GM19468 (cell line): ENCODE results near the gene CTU2.
"Not testable (repeated sequence)": the region's sequence is repeated elsewhere in the genome, so short reads cannot be mapped to it uniquely, and the experiment has no call there.

ENCODE experiments used
- ATAC-seq: cut with Tn5 transposase; IDR thresholded peaks from one replicate; pipeline ENCODE4 v1.9.1; 2021; ENCODE audit warnings: mild to moderate bottlenecking, moderate library complexity, moderate number of reproducible peaks; ENCODE audit not compliant: unreplicated experiment; ENCODE audit errors: extremely low read depth

The CTU2 gene

DNA sequence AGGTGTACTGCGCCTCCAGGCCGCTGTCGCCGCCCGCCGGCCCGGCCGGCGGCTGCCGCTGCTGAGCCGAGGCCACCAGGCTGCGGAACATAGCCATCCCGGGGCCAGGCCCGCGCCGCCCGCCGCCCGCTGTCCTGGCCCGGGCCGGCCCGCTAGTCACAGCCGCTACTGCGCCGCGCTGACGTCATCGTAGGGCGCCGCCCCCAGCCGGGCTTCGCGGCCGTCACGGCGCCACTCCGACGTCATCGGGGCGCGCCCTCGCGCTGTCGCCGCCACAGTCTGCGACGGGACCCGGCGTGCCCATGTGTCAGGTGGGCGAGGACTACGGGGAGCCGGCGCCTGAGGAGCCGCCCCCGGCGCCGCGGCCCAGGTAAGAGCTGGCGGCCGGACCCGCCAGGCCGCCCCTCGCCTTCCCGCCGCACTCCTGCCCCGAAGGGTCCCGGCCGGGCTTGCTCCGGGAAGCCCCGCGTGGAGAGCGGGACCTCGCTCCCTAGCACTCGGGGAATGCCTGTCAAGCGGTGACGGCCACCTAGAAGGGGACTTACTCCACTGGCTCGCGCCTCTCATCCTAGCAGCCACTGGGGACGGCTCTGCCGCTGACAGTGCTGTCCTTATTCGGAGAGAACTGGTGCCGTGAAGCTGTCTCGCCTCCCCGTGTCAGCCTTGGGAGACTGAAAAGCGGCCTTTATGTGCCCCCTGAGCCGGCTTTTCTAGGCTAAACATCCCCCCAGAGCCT, at the start of gene CTU2, which contains the start of gene RNF166:
Gene CTU2, plus strand, starts transcription at position 275 of the 736 bp plus-strand sequence. Its CDS starts 28 bp downstream, at position 303.
Gene RNF166, minus strand, starts transcription at position 180 of the 736 bp plus-strand sequence. Its CDS starts 83 bp downstream, at position 97.
- peak; percentile 53 for ATAC-seq

DNA sequence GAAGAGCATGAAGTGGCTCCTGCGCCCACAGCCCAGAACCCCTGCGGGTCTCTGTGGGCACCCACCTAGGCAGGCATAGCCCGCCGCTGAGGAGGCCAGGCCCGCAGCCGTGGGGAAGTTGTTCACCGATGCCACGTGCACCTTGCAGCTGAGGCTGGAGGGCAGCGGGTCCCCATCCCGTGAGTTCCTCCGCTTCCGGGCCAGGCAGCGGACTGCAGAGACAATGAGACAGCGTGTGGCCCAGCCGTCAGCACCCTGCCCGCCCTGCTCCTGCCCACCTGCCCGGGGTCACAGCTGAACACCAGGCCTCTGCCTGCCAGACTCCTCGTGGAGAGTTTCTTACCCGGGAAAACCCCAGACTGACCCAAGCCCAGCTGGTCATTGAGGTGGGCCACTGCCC, 48.9 kb upstream of the CTU2 start:
- no peak for ATAC-seq

DNA sequence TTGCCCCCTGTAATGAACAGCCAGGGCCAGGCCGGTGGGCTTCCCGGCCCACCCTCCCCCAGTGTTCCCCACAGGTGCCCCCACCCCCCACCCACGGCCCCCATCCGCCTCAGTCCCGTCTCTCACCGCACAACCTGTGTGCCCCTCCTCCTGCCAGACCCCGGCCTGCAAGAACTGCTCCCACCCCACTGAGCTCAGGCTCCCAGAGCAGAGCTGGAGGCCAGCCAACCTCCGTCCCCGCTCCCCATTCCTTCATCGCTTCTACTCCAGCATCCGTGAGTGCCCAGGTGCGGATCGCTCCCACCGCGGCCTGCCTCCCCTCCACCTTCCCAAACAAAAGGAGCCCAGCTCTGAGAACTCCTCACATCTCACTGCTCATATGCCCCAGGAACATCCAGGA, 47.6 kb upstream of the CTU2 start:
- ATAC-seq, result no peak

DNA sequence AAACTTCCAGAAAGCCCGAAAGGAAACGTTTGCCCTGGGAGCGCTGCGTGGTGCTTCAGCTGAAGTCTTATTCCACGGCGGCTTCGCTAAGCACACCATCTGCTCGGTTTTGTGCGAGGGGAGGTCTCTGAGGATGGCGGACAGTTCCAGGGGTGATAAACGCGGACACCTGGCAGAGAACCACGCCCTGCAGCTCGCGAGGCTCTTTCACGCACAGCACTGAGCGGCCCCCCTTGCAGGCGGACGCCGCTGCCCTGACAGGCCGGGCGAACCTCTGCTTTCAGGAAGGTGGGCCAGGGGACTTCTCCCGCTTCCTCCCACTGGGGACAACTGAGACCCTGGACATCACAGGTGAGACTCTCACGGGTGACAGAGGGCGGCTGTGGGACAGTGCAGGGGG, 47.1 kb upstream of the CTU2 start:
- no peak for ATAC-seq

DNA sequence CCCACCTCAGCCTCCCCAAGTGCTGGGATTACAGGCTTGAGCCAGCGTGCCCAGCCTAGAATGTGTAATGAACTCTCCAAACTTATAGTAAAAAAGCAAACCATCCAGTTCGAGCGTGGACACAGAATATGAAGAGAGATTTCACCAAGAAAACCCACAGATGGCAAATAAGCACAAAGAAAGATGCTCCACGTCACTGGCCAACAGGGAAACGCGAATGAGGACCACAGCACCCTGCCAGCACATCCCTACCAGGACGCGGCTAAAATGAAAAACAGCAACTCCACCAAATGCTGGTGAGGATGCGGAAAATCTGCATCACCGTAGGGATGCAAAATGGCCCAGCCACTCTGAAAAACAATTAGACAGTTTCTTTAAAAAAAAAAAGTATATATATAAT, 44.8 kb upstream of the CTU2 start:
- no peak for ATAC-seq

DNA sequence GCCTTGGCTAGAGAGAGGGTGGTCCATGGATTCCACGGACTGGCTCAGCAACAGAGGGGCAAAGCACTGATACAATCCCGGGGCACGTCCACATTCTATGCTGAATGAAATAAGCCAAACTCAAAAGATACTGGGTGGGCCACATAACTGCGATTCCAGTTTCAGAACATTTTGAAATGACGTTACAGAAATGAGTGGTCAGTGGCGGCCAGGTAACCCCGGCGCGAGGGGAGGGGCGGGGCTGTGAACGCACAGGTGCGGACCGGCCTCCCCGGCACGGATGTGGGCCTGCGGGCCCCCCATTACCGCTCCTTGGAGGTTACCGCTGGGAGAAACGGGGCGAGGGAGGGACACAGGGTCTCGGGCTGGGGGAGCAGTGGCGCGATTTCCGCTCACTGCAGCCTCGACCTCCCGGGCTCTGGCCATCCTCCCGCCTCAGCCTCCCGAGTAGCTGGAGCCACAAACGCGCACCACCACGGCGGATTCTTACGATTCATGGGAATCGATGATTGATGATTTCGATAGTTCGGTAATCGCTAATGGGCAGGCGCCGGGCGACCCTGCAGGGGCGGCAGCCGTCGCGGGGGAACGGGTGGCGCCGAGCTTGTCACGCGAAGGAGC, 44.0 kb upstream of the CTU2 start:
- ATAC-seq, result no peak

DNA sequence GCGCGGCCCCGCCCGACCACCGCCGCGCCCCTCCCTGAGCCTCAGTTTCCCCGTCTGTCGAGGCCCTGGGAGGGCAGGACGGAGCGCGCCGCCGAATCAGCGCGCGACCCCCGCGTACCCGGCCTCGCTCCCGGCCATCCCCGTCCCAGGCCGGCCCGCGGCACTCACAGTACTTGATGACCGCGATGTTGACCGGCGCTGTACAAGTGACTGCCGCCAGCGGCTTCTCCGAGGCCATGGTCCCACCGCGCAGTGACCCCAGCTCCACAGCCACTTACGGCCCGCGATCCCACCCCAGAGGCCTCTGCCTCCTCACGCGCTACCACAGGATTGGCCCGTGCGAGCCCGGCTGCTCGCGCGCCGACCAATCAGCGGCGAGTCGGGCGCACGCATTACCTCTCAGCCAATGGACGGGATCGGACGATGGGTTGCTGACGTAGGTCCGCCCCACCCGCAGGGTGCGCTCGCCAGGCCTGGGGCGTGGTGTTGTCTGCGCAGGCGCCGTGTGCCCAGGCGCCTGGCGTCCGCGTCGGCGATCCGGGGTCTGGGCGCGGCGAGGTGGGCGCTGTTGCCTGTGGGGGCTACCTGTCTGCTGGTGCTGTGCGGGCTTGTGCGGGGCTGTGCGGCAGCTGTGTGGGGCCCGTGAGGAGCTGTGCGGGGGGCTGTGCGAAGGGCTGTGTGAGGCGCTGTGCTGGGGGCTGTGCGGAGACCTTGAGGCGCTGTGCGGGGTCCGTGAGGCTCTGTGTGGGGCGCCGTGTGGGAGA, 43.3 kb upstream of the CTU2 start, which contains the start of gene MVD:
Gene MVD, minus strand, starts transcription at position 249 of the 764 bp plus-strand sequence. Its CDS starts 11 bp downstream, at position 238.
- ATAC-seq, result peak; percentile 94

DNA sequence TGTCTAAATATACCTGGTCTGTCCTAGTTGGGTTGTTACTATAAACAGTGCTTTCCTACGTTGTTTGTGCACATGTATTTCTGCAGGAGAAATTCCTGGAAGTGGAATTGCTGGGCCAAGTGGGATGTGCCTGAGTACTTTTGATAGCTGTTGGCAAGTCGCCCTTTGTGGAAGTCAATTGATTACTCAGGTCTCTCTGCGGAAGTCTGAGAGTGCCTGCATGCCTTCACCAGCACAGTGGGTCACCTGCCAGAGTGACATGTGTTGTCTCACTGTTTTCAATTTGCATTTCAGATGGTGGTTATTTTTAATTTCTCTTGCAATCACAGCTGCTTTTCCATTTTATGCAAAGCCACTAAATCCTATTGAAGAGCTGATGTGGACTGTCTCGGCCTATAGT, 41.2 kb upstream of the CTU2 start:
- no peak for ATAC-seq

DNA sequence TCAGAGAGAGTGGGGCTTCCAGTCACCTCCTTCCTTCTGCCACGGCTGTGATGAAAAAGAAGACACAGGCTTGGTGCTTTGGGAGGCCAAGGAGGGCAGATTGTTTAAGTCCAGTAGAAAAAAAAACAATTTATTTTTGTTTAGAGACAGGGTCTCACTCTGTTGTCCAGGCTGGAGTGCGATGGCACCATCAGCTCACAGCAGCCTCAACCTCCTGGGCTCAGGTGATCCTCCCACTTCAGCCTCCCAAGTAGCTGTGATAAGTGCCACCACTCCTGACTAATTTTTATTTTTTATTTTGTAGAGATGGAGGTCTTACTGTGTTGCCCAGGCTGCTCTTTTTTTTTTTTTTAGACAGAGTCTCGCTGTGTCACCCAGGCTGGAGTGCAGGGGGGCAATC, 40.7 kb upstream of the CTU2 start:
- no peak for ATAC-seq

DNA sequence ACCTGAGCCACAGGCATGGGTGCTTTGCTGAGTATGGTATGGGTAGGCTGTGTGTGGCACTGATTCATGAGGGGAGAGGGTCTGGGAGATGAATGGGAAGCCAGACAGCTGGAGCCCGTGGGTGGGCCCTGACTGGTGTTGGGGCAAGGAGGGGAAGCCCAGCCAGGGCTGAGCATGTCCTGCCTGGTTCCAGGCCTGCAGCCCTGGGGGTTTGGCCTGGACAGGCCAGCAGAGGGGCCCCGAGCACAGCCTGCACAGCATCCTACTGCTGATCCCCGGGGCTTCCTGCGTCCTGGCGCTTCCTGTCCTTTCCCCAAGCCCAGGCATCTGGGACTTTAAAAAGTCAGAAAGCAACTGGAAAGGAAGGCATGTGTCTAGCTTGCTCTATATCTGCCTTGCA, 38.8 kb upstream of the CTU2 start:
- no peak for ATAC-seq

DNA sequence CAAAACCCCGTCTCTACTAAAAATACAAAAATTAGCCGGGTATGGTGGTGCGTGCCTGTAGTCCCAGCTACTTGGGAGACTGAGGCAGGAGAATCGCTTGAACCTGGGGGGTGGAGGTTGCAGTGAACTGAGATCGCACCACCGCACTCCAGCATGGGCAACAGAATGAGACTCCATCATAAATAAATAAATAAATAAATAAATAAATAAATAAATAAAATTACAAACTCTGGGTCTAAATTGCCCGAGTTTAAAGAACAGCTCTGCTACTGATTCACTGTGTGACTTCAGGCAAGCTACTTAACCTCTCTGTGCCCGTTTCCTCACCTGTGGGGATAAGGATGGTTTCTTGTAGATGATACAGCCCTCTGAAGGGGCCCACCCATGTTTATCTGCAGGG, 36.8 kb upstream of the CTU2 start:
- ATAC-seq, result not testable (repeated sequence)

DNA sequence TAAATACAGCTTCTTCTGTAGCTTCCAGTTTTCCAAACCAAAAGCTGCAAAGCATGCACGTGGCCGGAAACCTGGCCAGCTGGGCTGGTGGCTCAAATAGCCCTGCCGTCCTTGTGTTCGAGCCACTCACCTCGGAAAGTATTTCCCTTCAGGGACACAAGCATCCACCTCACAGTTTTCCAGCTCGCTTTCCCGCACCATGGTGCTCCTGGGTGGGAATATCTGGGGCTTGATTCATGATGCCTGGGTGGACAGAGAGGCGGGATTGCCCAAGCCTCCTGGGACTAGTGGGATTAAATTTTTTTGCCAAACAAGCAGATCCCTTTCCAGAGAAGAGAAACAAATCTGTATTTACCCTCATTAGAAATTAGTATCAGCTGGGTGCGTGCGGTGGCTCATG, 36.3 kb upstream of the CTU2 start:
- ATAC-seq, result no peak

DNA sequence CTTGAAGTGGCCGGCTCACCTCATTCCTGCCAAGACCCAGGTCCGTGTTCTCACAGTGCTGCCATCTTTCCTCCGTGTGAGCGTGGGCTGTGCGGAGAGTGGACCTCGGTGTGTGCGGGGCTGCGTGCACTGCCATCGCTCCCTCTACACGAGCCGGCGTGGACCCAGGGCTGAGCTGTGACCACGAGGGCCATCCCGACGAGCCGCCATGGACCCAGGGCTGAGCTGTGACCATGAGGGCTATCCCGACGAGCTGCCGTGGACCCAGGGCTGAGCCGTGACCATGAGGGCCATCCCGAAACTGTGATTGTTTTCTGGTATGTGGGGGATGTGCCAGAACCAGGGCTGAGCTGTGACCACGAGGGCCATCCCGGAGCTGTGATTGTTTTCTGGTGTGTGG, 34.5 kb upstream of the CTU2 start:
- ATAC-seq, result no peak

DNA sequence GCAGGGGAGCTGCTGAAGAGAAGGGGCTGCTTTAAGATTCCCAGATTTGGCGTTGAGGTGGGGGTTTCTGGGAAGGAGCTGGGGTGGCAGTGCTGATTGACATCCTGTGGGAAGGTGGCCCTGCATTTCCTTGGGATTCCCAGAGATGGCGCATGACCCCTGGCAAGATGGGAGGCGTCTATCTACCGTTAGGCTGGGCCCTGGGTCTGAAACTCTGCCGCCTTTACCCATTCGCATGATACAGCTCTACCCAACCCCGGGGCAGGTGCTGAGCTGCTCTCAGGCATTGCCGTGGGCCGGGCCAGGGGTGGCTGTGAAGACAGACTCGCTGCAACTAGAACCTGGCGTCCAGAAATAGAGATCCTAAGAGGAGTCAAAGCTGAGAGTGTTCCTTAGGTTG, 33.5 kb upstream of the CTU2 start:
- ATAC-seq, result no peak

DNA sequence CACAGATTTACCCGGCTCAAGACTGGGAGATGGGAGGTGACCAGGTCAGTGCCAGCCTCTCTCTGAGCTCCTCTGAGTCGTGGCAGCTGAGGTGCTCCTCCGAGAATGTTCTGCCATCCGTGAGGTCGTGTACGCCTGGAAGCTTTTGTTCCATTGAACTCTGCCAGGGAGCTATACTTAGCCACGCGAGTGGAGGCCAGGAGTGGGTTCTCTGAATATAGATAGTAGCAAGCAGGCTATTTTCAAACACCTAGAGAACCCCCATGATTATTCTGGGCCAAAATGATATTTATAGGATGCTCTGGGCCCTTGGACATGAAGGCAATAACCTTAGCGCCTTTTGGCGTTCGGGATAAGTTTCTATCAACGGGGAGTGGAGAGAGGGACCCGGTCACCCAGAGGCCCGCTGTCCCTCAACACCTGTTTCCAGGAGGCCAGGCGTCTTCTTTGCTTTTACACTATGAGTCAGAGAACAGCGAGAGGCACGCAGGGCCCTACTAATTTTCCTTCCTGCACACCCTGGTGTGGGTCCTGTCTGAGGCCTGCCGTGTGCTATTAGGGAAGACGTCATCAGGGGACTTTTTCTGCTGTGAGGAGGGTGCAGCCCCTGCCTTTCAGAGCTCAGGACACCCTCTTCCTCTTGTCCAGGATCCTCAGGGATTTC, 32.5 kb upstream of the CTU2 start:
- ATAC-seq, result no peak

DNA sequence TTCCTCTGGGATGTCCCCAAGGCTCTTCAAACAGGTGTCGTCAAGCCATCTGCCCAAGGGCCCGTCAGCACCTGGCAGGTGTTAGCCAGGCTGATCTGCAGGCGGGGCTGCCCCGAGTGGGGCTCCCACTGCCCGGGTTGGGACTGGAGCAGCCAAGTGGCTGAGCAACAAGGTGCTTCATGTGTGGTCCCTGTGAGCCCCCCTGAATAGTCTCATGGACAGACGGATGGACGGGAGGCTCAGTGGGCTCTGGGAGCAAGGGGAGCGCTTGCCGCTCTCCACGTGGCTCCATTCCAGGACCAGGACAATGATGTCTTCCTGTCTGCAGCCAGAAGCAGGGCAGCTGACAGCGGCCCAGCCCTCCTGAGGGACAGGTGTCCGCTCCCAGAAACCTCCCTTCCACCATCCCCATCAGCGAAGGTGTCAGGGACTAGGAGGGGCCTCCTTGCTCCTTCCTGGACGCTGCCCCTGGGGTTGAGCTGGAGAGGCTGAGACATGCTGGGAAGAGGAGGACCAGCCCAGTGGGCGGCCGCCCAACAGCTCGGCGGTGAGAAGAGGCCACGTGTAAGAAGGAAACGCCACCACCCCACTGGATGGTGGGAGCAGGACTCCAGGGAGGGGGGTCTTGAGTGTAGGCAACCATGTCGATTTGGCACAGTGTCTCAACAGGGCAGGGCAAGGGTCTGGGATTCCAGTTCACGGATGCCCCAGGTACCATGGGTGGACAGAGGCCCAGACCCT, 29.6 kb upstream of the CTU2 start:
- no peak for ATAC-seq

DNA sequence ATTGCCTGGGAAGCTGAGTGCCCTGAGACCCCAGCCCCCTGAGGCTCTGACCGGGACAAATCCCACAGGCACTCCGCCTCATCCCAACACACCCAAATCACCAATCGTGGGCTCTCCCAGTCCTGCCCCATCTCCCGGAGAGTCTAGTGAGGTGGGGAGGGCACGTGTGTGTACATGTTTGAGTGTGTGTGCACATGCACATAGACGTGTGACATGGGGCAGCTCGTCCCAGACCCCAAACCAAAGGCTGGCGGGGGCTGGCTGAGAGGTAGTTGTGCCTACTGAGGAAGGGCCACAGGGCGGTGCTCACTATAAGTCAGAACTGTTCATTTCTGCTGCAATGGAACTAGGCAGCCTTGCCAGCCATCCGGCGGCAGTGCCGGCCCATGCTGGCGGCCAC, 28.6 kb upstream of the CTU2 start:
- ATAC-seq, result no peak

DNA sequence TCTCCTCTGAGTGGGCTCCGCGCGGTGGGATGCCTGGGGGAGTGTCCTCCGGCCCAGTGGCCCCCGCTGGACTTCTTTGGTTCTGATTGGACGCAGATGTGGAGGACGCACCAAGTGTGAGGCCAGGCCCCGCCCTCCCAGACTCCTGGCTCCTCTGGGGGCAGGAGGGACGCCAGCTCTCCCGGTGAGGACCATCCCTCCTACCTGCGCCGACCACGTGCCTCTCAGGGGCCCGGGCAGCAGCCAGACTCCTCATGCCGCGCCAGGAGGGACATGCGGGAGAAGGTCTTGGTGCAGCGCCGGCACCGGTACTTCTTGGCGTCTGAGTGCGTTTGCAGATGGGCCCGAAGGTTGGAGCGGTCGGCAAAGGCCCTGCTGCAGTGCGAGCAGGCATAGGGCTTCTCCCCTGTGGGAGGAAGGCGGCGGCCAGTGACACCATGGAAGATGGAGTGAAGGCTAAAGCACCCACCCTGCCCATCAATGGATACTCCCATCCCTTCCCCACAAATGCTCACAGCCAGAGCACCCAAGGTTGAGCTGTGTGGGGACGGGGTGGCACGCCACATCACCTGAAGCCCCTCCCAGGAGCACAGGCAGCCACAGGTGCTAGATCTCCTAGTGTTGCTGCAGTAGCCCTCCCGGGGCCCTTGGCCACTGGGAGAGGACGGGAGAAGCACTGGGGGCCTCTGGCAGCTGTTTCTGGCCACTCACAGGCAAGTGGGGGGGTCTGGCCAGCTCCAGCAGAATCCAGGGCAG, 27.9 kb upstream of the CTU2 start:
- no peak for ATAC-seq

DNA sequence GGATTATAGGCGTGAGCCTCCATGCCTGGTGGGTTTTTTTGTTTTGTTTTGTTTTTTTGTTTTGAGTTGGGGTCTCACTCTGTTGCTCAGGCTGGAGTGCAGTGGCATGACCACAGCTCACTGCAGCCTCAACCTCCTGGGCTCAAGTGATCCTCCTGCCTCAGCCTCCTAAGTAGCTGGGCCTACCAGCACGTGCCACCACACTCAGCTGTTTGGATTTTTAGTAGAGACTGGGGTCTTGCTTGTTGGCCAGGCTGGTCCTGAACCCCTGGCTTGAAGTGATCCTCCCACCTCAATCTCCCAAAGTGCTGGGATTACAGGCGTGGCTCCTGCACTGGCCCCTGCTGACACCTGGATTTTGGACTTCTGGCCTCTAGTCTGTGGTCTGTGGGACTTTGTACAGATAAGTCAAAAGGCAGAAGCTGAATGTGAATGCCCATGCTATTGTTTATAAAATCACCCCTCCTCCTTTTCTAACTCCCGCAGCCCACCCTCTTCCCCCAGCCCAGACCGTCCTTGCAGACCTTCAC, 25.7 kb upstream of the CTU2 start:
- ATAC-seq, result no peak
